Measurements from ENCODE around the gene GPR18. TPM values are rescaled to one million over a fixed set of nuclear protein-coding genes. Genes with fewer than 3 reads are reported as not detected.

Gene GPR18
- polyA plus RNA-seq, 3 donors, result 1.7 to 3.8 (median 2.2) TPM

DNA sequence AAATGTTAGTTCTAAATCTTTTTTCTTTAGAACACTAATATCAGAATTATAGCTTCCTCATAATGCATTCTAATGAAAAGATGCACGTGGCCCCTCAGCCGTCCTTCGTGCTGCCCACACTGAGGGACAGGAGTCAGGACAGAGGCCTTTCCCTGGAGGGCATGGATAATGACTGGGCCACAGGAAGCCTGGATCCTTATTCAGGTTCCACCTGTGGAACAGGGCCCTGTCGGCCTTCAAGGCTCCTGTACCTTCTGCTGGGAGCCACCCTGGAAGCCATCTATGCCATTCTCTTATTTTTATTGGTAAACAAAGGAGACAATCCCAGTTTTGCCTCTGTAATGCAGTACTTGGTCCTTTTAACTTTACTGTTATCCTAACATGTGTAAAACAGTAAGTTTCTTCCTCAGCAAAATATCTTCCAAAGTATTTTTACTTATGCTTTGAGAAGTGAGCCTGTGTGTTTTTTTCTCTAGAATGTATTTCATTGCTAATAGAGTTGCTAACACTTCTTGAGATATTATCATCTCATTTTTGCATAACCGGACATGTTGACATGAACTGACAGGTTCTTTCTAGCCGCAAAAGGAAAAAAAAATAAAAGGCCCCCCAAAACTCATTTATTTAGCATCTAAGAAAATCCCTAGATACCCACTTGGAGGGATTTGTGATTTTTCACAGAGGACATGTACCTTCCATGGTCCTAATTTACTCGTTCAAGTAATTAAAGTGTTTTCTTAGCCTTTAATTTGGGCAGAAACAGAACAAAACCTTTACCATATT lies 43.1 kb upstream of the GPR18 start:
- Histone ChIP-seq H2AFZ (ENCODE audit: insufficient read depth, low read depth, low read length, poor library complexity, severe bottlenecking) (no peak overlapping the region), H3K9ac (ENCODE audit: insufficient read depth, low read length, poor library complexity, severe bottlenecking) (no peak overlapping the region), H3K4me1 (ENCODE audit: control insufficient read depth in 1 of 2, insufficient read depth in 2 of 2, low read length in 2 of 2) (peaks cover 60 to 81% of the 10 kb centered on the region in 2 donors), H3K4me2 (replicated peaks; ENCODE audit: extremely low read depth, low read length, poor library complexity, severe bottlenecking) (no peak overlapping the region), H3K4me3 (replicated peaks in 1 of 3; ENCODE audit: low read depth in 2 of 3, low read length in 3 of 3) (no peak overlapping the region), H3K27ac (ENCODE audit: low read depth in 1 of 2, low read length in 2 of 2) (no peak overlapping the region), H3K36me3 (replicated peaks in 1 of 2; ENCODE audit: control insufficient read depth in 1 of 2, insufficient read depth in 2 of 2, low read length in 2 of 2) (peaks cover 2 to 9% of the 10 kb centered on the region in 2 donors), H4K20me1 (ENCODE audit: insufficient read depth, low read length) (peaks cover 70% of the 10 kb centered on the region), H3K79me2 (ENCODE audit: insufficient read depth, low read length) (peaks cover 94% of the 10 kb centered on the region), H3K27me3 (ENCODE audit: control insufficient read depth in 2 of 2, insufficient read depth in 2 of 2, low read length in 2 of 2) (no peaks in the 10 kb centered on the region), H3K9me3 (replicated peaks in 1 of 2; ENCODE audit: control insufficient read depth in 1 of 2, insufficient read depth in 1 of 2, low read length in 2 of 2) (no peaks in the 10 kb centered on the region)
- Mint-ChIP-seq H3K27me3 (ENCODE audit: low read depth in 3 of 3) (no peaks in the 10 kb centered on the region), H3K36me3 (peaks cover 21 to 48% of the 10 kb centered on the region in 2 donors), H3K4me1 (peaks cover 71% of the 10 kb centered on the region), H3K9me3 (no peaks in the 10 kb centered on the region), H3K4me3 (no peak overlapping the region), H3K27ac (no peak overlapping the region)
- DNase-seq, result peak in 1 of 3 donors; percentile 11
- 100% methylated on average over 1 of the region's 7 CpGs for WGBS (ENCODE audit: insufficient coverage)
- intact Hi-C loops (cut with micrococcal nuclease), result no loop called here
- TF ChIP-seq, protein P1, sequence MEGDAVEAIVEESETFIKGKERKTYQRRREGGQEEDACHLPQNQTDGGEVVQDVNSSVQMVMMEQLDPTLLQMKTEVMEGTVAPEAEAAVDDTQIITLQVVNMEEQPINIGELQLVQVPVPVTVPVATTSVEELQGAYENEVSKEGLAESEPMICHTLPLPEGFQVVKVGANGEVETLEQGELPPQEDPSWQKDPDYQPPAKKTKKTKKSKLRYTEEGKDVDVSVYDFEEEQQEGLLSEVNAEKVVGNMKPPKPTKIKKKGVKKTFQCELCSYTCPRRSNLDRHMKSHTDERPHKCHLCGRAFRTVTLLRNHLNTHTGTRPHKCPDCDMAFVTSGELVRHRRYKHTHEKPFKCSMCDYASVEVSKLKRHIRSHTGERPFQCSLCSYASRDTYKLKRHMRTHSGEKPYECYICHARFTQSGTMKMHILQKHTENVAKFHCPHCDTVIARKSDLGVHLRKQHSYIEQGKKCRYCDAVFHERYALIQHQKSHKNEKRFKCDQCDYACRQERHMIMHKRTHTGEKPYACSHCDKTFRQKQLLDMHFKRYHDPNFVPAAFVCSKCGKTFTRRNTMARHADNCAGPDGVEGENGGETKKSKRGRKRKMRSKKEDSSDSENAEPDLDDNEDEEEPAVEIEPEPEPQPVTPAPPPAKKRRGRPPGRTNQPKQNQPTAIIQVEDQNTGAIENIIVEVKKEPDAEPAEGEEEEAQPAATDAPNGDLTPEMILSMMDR (IDR thresholded peaks at IDR 0.05), result no peak

DNA sequence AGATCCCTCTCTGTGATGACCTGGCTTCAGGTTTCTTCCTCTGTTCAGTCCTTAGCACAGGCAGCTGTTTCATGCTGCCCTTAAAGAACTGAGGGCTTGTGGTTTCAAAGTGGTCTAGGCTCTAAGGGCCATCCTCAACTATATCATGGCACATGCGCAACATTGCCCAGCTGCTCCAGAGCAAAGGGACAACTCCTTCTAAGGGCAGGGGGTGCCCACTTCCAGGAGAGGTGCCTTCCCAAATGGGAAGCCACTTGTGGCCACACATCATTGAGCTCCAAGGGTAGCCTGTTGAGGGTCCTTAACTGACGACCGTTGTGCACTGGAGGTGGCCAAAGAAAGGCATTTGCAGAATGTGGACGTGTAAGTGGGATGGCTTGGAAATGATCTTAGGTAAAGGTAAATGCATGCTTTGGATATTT lies 41.8 kb upstream of the GPR18 start:
- Mint-ChIP-seq H3K27me3 (ENCODE audit: low read depth in 3 of 3) (no peaks in the 10 kb centered on the region), H3K4me3 (no peak overlapping the region), H3K36me3 (peaks cover 27 to 50% of the 10 kb centered on the region in 2 donors), H3K4me1 (peaks cover 74% of the 10 kb centered on the region), H3K27ac (peak overlapping the region; percentile 7 to 76 (median 58)), H3K9me3 (no peaks in the 10 kb centered on the region)
- intact Hi-C loops (cut with micrococcal nuclease), result no loop called here
- TF ChIP-seq, protein P1 (IDR thresholded peaks at IDR 0.05), result no peak
- H3K9me3 ChIP-seq (replicated peaks in 1 of 2; ENCODE audit: control insufficient read depth in 1 of 2, insufficient read depth in 1 of 2, low read length in 2 of 2), result no peaks in the 10 kb centered on the region
- H4K20me1 ChIP-seq (ENCODE audit: insufficient read depth, low read length), result peaks cover 68% of the 10 kb centered on the region
- H2AFZ ChIP-seq (ENCODE audit: insufficient read depth, low read depth, low read length, poor library complexity, severe bottlenecking), result no peak overlapping the region
- H3K4me1 ChIP-seq (ENCODE audit: control insufficient read depth in 1 of 2, insufficient read depth in 2 of 2, low read length in 2 of 2), result peaks cover 69 to 87% of the 10 kb centered on the region in 2 donors
- peaks cover 94% of the 10 kb centered on the region for H3K79me2 ChIP-seq (ENCODE audit: insufficient read depth, low read length)
- no peak for DNase-seq
- no peak overlapping the region for H3K9ac ChIP-seq (ENCODE audit: insufficient read depth, low read length, poor library complexity, severe bottlenecking)
- H3K27ac ChIP-seq (ENCODE audit: low read depth in 1 of 2, low read length in 2 of 2), result peak overlapping the region in 1 of 2 donors; percentile 36
- H3K36me3 ChIP-seq (replicated peaks in 1 of 2; ENCODE audit: control insufficient read depth in 1 of 2, insufficient read depth in 2 of 2, low read length in 2 of 2), result peaks cover 2 to 16% of the 10 kb centered on the region in 2 donors
- no peak overlapping the region for H3K4me3 ChIP-seq (replicated peaks in 1 of 3; ENCODE audit: low read depth in 2 of 3, low read length in 3 of 3)
- no peak overlapping the region for H3K4me2 ChIP-seq (replicated peaks; ENCODE audit: extremely low read depth, low read length, poor library complexity, severe bottlenecking)
- H3K27me3 ChIP-seq (ENCODE audit: control insufficient read depth in 2 of 2, insufficient read depth in 2 of 2, low read length in 2 of 2), result no peaks in the 10 kb centered on the region
- WGBS (ENCODE audit: insufficient coverage), result 100% methylated on average over 4 of the region's 4 CpGs

Data from CD14-positive monocyte (primary cell).